Activated CD4-positive, CD25-positive, alpha-beta regulatory T cell treated with anti-CD3 and anti-CD28 coated beads, Interleukin-2, amount 50 U/mL, for 24 hours (primary cell): ENCODE data around the gene BCL2L14.
A peak's percentile ranks its signal among the peaks of the same experiment; 100 is the strongest.

Source experiments
- ATAC-seq, 2 donors: fragments of 150-1000 bp; cut with Tn5 transposase; one replicate each; pipeline ENCODE4 v1.10.0; 2021; ENCODE audit warnings: mild to moderate bottlenecking in 1 of 2, moderate library complexity in 1 of 2

Gene BCL2L14, protein sequence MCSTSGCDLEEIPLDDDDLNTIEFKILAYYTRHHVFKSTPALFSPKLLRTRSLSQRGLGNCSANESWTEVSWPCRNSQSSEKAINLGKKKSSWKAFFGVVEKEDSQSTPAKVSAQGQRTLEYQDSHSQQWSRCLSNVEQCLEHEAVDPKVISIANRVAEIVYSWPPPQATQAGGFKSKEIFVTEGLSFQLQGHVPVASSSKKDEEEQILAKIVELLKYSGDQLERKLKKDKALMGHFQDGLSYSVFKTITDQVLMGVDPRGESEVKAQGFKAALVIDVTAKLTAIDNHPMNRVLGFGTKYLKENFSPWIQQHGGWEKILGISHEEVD

DNA sequence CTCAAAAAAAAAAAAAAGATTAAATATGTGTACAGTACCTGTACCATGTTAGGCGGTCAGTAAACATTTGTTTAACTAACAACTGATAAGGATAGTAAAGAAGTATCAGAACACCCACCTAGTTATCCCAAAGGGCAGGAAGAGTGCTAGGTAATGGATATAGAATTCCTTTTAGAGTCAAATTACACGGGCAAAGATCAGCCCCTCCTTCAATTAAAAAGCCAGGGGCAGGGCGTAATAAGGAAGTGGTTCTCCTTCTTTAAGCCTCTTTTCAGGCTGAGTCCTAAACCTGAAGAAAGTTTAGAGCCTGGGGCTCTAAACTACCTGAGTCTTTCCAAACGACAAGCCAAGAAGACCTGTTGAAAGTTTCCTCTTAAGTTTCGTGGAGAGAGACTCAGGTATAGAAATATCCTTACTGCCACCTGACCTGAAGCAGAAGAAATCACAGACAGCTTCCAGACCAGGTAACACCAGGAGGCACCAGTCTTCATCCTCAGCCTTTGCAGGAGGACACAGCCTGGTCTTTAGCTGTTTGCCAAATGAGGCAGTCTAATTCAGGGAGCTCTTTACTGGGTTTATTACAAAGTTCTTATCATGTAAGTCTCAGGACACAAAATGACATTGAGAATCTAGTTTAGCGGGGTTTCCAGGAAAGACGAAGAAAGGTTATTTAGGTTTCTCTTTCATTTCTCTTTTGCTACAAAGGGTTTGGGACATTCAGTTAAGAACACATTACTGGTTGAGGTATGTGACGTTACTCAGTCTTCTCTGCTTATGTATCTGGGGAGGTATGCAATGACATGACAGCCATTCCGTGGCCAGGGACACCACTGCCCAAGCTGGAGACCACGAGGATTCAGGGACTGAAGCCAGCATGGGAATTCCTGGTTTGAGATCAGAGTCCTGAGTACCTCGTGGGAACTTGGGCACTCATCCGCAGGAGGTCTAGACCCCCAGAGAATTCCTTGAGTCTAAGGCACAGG lies at the start of gene BCL2L14:
Gene BCL2L14, plus strand, starts transcription at position 266 of the 983 bp plus-strand sequence. CDS start 8,367 bp downstream, outside the sequence.
- ATAC-seq, result peak; percentile 93 to 94

DNA sequence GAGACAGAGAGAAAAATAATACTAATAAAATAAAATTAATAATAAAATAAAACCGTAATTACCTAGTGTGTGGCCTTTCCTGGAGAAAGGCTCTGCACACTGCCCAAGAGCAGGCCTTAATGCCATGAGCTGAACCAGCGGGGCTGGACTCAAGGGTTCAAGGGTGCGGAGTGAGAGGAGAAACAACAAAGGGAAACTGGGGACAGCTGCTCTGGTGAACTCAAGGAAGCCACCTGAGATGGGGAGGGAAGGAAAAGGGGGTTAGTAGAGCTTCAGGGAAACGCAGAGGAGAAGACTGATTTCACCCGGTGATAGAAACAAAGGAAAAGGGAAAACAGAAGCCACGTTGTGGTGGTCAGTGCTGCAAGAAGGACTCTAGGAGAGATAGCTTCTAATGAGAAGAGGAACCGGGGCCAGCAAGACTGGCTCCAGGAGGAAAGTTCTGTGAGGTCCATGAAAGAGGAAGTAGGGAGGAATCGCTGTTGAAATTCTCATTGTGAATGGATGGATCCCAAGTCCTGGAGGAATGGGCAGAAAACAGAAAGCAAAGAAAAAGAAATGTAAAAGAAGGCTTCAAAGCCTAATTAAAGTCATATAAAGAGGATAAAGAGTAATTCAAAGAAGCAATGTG lies 48.3 kb upstream of the BCL2L14 start:
- ATAC-seq, result no peak

DNA sequence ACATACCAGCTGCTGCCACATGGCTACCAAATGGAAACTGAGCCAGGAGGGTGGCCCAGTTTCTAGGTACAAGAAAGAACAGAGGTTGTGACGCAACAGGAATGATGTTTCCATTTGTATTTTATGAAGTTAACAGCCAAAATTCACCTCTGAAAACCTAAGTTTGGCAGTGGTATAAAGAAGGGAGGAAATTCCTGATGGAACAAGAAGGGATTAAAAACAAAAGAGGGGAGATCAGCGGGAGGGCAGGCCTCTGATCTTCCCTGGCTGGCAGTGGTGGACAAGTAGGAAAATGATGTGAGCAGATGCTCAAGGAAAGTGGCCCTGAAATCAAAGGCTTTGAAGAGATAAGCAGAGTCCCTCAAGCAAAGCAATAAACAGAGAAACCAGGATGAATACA lies 47.3 kb upstream of the BCL2L14 start:
- ATAC-seq, result no peak

DNA sequence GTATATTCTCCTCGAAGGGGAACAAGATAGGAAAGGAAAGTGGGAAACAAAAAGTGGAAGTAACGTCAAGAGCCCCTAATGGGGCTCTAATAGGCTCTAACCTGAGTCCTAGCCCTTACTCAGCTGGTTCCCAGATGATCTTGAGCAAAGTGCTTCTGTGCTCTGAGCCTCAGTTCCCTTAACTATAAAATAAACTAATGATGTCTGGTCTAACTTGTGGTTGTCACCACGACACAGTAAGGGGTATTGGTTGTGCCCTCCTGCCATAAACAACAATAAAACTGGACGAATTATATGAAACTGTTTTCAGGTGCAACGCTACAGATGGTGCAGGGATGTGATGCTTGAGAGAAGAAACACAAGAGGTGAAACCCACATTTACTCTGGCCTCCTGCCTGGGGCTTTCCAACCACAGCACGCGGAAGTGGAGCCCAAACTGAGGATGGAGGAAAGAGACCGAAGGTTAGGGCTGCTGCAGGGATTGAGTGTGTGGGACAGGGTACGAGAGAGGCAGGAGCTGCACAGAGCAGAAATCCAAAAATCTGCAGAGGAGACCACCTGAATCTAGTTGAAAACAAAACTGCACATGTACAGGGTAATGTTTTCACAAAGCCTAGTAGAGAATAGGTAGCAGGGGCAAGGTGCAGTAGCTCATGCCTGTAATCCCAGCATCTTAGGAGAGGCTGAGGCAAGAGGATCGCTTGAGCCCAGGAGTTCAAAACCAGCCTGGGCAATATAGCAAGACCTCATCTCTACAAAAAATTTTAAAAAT lies 45.6 kb upstream of the BCL2L14 start:
- peak; percentile 32 to 50 for ATAC-seq

DNA sequence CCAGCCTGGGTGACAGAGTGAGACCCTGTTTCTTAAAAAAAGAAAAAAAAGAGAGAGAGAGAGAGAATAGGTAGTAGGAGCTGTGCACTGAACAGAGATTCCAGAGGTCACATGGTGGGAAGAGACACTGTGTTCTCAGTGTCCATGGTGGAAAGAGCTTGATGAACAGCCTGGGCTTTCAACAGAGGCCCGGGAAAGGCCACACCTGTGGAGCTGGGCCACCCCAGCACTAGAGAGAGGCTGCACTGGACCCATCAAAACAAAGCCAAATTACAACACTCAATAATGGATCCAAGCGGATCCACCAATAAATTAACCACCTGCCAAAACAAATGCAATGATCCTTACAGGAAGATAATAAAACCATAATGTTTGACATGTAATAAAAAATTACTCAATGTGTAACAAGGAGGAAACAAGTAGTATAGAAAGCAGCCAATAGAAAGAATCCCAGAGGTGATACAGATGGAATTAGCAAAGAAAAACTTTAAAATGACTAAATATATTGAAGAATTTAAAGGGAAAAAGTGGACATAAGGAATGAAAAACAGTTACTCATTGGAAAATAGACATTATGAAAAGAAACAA lies 44.8 kb upstream of the BCL2L14 start:
- no peak for ATAC-seq

DNA sequence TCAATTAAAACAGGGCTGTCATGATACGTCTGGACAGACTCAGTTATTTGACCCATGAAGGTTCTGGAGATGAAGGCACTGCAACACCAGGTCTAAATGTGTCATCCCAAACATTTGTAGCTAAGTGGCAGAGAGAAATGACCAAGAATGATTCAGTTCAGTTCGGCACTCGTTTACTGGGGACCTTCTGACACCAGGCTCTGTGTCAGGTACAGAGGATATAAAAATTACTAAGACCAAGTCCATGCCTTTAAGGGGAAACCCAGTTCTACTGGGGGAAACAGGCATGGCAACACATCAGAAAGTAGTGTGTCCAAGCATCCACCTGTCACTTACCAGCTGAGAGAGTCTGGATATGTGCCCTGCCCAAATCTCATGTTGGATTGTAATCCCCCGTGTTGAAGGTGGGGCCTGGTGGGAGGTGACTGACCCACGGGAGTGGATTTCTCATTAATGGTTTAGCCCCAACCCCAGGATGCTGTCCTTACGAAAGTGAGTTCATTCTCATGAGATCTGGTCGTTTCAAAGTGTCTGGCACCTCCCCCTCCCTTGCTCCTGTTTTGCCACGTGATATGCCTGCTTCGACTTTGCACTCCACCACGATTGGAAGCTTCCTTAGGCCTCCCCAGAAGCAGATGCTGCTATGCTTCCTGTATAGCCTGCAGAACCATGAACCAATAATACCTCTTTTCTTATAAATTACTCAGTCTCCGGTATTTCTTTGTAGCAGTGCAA lies 41.9 kb upstream of the BCL2L14 start:
- no peak for ATAC-seq

DNA sequence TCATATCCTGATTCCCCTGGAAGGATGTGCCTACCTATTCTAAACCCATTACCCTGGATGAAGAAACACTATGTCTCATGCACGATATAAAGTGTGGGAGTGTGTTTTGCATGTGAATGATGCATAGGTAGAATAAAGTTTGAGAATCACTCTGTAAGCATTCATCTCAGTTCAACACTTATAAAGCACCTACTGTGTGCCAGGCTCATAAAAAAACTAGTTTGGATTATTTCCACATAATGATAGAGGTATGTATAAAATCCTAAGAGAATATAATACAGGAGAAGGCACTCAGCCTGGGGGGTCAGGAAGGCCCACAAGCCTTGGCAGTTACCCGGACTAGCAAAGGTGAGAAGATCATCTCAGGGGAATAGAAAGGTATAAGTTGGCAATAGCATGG lies 41.1 kb upstream of the BCL2L14 start:
- no peak for ATAC-seq

DNA sequence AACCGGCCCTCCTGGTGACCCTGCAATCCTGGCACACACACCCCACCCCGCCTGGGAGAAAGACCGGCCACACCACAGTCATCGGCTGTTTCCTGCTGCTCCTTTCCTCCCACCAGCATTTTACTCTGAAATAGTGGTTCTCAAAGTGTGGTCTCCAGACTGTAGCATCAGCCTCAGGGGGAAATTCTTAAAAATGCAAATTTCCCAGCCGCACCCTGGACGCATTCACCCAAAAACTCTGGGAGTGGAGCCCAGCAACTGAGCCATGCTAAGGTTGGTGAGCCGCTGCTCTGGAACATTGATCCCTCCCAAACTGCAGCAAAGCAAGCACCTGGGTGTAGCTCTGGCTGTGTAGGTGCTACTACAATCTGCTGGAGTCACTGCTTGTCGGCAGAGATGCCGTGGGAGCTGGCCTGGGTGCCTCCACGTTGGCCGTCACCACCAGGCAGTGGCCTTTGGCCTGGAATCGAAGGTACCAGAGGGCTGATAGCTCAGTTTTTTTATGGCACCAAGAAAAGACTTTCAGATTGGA lies 38.4 kb upstream of the BCL2L14 start:
- ATAC-seq, result no peak

DNA sequence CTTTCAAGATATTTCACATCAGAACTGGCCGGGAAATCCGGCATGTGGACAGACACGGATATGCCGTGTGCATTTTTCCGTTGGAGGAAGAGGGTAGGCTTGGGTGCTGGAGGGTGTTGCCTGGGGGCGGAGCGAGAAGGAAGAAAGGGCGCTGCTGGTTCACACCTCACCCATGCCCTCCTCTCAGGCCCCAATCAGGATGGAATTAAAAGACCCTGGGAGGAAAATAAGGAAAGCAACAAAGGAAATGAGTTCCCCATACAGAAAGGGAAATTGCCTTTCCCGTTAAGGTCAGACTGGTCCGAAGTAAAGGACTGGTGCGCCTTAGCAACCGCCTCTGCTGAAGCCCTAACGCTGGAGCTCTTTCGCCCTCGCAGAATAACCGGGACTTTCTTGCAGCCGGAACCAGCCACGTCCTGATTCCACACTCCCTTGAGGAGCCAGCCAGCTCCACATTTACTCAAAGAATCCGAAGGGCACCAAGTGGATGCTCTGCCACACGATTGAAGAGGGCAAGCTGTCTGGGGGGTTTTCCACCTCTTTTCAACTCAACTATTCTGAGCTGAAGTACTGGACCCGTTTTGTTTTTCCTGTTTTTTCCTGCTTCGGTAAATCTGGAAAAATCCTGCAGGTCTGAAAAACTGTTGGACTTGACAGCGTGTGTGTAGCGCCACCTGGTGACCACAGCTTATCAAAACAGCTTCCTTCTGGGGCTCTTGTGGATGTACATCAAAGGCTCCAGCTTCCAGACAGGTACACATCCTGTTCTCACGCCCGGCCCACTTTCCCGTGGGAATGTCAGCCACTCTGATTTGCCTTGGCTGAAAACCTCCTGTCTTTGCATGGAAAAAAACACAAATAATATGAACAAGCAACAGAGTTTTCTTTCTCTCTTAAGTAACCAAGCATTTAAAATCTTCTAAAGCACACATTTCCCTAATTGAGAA lies 37.6 kb upstream of the BCL2L14 start:
- peak; percentile 57 to 60 for ATAC-seq

DNA sequence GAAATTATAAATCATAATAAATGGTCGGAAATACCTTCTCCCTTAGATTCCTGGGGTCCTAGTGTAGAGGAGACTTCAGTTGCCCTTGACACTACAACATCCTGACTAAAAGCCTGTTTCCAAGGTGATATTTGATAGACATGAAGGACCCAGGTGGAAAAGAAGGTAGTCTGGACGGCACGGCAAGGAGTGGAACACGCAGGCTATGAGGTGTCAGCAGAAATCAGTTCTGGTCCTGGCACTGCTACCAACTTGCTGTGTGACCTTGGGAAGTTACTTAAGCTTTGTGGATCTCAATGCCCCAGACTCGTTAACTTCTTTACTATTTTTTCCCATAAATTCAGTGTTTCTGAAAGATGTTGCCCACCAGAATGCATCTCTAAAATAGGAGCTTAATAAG lies 36.9 kb upstream of the BCL2L14 start:
- ATAC-seq, result no peak

DNA sequence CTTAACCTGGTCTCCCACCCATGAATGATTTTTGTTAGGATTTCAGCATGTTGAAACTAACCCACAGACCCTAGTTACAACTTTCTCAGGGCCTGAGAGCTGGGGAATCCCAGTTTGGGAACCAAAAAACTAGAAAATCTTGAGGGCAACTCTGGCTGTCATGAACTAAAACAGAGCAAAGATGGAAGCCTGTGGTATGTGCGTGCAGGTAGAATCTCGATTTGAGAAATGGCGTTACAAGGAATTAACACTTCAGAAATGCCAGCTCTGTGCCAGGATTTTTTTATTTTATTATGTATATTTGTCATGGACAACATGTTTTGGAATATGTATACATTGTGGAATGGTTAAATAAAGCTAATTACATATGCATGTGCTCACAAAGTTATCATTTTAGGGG lies 36.4 kb upstream of the BCL2L14 start:
- no peak for ATAC-seq

DNA sequence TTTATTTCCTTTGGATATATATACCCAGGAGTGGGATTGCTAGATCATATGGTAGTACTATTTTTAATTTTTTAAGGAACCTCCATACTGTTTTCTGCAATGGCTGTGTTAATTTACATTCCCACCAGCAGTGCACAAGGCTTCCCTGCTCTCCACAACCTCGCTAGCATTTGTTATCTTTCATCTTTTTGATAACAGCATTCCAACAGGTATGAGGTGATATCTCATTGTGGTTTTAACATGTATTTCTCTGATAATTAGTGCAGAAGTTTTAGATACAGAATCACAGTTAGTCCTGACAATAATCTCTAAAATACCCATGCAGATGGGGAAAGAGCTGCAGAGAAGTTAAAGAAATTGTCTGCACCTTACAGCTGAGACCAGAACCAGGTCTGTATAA lies 35.5 kb upstream of the BCL2L14 start:
- ATAC-seq, result no peak

DNA sequence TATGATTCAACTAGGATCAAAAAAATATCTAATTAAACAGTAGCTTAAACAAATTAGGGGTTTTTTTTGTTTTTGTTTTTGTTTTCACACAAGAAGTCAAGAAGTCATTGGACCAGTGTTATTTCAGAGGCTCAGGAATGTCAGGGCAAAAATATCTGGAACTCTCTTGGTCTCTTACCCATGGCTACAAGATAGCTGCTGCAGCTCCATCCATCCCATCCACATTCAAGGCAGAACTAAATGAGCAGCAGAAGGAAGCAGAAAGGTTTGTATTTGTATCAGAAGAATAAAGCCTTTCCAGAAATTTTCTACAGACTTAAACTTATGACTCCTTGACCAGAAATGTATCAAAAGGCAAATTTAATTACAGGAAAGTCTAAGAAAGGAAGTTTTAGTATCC lies 33.8 kb upstream of the BCL2L14 start:
- ATAC-seq, result no peak

DNA sequence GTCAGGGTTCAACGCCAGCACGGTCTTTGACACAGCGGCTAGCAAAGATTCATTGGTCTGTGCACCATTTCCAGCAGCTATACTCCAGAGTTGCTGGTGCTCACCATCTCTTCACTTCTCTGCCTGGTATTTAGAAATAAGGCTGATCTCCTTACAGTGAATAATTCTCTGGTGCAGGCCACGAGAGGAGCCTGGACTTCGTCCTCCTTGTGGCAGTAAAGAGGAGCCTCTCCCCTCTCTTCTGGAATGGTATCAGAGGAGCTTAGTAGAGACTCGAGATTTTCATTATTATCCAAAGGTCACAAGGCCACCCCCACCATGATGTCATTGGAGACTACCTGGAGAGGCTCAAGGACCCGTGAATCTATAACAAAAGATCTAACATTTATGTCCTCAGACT lies 30.8 kb upstream of the BCL2L14 start:
- no peak for ATAC-seq

DNA sequence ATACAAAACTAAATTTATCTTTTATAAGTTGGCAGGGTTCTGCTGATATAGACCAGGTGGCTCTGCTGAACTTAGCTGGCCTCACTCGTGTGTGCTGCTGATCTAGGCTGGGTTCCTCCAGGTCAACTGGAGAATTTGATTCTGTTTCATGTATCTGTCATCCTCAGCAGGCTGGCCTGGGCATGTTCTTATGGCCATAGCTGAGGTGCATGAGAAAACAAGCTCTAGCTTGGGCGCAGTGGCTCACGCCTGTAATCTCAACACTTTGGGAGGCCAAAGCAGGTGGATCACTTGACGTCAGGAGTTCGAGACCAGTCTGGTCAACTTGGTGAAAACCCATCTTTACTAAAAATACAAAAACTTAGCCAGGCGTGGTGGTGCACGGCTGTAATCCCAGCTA lies 24.3 kb upstream of the BCL2L14 start:
- ATAC-seq, result no peak

DNA sequence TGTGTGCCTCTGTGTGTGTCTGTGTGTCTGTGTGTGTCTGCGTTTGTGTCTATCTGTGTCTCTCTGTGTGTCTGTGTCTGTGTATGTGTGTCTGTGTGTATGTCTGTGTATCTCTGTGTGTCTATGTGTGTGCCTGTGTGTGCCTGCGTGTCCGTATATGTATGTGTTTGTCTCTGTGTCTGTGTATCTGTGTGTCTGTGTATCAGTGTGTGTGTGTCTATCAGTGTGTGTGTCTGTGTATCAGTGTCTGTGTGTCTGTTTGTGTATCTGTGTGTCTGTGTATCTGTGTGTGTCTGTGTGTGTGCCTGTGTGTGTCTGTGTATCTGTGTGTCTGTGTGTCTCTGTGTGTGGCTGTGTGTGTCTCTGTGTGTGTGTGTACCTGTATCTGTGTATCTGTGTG lies 23.1 kb upstream of the BCL2L14 start:
- no peak for ATAC-seq

DNA sequence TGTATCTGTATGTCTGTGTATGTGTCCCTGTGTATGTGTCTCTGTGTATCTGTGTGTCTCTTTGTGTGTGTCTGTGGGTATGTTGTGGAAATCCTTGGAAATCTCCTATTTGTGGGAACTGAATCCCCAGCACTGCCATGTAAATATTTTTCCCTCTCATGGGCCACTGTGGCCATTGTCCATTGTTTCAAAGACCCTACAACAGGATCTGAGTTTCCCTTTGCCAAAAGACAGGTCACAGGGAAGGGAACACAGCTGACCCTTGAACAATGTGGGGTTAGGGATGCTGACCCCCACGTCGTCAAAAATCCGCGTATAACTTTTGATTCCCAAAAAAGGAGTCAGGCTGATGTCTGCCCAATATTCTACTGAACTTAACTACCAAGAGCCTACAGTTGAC lies 22.5 kb upstream of the BCL2L14 start:
- ATAC-seq, result no peak

DNA sequence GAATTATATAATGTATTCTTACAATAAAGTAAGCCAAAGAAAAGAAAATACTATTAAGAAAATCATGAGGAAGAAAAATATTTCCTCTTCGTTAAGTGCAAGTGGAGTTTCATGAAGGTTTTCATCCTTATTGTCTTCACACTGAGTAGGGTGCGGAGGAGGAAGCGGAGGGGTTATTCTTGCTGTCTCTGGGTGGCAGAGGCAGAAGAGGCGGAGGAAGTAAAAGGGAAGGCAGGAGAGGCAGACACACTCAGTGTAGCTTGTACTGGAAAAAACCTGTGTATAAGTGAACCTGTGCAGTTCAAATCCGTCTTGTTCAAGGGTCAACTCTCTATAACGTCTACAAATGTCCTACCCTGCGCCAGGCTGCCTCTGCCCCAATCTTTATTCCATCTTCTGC lies 22.0 kb upstream of the BCL2L14 start:
- ATAC-seq, result no peak

DNA sequence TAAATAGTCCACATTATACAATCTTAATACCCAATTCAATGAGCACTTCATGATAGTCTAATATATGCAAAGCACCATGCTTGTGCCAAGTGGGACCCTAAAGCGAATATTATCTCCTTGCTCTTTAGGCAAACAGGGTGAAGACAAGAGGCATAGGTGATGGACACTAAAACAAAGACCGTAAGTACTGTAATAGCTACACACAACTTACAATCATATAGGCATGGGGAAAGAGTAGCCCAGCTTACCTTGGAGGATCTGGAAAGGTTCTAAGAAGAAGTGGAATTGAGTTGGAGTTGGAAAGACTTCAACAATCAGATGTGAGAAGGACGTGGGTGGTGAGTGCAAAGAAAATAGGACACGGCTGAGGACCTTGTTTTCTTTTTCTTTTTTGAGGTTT lies 19.1 kb upstream of the BCL2L14 start:
- no peak for ATAC-seq

DNA sequence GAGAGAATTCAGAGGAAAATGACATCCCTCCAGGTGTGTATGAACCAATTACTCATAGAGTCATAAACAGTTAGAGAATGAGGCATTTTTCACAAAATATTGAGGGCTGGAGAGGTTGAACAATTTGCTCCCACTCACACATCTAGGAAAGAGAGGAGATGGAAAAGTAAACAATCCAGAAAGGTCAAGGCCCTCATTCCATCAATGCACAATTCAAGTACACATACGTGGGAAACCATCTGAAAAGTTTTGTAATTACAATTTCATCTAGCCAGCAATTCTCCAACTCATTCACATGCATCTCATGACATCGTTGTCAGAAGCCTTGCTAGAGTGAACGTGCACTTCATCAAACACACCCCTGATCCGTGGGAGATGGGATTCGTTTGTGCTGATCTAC lies 15.7 kb upstream of the BCL2L14 start:
- ATAC-seq, result no peak
